HG03575 (cell line): ENCODE data around the gene HIVEP3.

Experiments used
- ATAC-seq: cut with Tn5 transposase; IDR thresholded peaks from one replicate; pipeline ENCODE4 v1.9.1; 2021; ENCODE audit not compliant: unreplicated experiment, insufficient number of reproducible peaks, low FRiP score; ENCODE audit errors: extremely low read depth

Gene HIVEP3

DNA sequence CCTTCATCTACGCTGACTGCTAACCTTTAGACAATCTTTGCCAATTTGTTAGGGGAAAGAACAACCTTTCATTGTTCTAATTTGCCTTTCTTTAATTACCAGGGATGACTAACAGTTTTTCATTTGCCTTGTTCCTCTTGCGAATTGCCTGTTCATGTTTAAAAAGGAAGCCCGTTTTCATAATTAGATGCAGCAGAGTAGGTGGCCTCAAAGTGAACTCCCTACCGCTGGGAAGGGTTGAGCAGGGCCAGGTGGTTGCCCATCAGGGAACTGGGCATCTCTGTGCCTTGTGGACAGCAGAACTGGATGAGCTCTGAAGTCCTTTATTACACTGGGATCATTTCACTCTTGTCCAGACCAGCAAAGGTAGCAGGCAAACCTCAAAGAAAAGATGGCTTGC lies 59.0 kb downstream of the HIVEP3 start:
- no peak for ATAC-seq

DNA sequence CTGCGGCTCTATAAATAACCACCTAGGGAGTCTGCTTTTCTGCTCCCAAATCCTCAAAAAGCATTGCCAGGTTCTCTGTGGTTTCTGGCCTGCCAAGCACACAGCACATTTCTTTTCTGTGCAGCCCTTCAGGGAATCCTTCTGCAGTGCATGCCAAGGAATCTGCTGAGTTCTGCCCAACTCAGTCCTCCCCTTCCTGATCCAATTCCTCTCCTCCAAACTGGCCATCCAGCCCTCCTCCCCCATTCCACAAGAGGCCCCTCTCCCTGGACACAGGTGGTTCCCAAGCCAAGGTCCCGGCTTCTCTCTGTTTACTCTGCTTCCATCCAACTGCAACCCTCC lies 61.8 kb downstream of the HIVEP3 start:
- ATAC-seq: no peak

DNA sequence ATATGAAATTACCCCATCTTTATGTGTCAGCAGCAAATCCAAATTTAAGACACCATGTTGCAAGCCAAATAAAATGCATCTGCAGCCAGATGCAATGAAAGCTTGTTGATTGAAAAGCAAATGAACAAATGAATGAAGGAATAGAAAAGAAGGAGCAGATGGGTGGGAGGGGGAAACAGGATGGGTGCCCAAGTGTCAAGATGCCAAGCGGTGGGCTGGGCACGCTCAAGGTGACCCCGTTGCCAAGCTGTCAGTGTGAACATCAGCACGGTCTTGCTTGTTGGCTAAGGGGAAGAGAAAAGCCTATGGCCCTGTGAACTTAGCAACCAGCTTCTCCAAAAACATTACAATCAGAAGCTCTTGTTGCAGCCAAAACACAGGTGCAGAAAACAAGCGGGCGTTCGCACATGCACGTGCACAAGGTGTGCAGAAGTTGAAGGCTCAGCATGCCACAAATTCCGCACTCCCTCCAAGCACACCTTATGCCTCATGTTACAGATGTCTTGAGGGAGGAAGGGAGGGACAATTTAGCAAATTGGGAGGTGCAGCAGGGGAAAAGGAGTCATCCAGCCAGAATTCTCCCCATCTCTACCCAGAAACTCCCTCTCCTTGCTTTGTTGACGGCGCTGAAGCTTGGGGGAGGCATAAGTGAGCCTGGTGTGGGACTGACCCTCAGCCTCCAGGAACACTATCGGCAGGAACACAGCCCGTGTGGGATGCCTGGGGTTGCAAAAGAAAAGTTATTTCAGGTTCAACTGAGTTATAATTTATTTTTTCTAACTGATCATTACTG lies 62.4 kb downstream of the HIVEP3 start:
- no peak for ATAC-seq

DNA sequence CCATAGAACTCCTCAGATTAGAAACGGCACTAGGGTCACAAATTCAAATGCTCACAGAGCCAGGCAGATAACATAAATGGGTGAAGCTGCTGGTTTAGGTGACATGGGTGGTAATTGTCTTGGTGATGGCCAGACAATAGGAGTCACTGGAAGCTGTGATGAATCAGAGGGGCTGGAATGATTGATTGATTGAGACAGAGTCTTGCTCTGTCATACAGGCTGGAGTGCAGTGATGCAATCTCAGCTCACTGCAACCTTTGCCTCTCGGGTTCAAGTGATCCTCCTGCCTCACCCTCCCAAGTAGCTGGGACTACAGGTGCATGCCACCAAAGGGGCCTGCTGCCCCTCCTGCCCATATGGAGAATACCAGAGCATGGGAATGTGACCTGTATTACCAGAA lies 63.0 kb downstream of the HIVEP3 start:
- ATAC-seq: no peak

DNA sequence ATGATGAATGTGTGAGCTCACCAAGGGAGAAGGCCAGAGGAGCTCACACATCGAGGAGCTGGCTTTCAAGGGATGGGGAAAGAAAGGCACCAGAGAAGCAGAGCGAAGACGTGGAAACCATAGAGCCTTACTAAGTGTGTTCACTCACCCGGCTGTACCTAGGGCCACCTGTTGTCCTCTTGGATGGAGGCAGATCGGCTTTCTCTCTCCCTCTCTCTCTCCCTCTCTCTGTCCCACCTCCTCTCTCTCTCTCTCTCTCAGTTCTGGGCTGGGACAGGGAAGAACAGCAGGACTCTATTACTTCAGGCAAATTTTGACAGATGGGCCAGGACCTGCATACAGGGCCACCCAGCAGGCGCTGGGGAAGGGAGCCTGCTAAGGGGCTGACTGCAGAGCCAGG lies 64.8 kb downstream of the HIVEP3 start:
- ATAC-seq: no peak

DNA sequence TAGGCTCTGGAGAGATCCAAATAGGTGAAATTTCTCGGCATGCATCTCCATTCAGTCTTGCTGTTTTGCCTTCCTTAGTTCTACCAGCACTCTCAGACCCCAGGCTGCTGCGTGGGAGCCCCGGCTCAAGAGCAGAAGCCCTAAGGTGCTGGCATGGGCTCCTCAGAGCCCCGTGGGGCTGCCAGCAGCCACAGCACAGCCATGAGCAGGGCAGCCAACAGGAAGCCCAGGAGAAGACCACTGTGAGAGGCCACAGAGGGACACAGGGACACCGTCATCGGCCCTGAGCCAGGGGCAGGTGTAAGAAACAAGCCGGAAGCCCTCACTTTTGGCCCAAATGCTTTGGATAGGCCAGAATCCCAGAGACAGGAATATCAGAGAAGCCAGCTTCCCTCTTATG lies 66.6 kb downstream of the HIVEP3 start:
- no peak for ATAC-seq

DNA sequence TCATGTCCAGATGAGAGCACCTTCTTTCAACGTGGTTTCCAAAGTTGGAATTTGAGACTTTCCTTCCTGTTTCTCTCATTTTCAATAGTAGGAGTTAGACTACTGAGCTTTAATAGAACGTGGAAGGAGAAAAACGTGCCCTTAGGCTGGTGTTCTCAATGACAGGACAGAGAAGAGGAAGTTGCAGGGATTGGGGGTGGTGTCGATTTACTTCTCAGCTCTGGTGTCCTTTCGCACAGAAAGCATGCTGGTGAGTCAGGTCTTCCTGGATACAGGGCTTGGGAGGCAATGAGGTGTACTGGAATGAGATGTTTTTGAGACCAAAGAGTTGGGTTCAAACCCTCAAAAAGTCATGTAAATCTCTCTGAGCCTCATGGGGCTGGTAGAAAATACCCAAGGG lies 67.1 kb downstream of the HIVEP3 start:
- no peak for ATAC-seq

DNA sequence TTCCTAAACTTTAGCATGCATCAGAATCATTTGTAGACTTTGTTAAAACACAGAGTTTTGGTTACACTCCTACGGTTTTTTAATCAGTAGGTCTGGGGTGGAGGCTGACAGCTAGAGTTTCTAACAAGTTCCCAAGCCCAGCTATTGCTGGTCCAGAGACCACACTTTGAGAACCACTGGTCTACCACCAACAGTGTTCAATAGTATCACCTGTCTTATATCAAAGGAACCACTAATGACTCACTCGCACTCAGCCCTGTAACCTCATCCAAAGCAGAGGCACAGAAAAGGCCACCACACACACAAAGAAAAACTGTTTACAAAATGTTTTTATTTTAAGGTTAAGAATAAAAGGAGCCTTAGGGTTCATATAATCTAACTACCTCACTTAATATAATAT lies 68.7 kb downstream of the HIVEP3 start:
- ATAC-seq: no peak

DNA sequence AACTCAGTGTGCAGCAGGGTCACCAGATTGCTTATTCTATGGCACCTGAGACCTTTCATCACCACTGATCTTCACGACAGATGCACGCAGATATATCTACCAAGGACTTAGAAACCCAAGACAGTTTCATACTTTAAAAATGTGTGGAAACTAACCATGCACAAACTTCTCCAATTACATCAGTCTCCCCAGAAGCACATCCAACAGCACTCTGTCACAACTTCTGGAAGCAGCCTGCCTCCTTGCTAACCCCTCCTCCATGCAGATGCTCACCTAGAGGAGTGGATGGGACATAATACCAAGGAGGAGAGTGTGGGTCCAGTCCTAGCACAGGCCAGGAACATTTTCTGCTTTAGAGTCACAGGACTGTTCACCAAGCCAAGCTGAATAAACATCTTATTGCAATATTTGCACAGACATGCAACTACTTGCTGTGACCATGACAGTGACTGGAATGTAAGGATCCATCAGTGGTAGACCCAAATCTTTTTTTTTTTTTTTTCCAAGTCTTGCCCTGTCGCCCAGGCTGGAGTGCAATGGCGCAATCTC lies 69.4 kb downstream of the HIVEP3 start:
- ATAC-seq: no peak

DNA sequence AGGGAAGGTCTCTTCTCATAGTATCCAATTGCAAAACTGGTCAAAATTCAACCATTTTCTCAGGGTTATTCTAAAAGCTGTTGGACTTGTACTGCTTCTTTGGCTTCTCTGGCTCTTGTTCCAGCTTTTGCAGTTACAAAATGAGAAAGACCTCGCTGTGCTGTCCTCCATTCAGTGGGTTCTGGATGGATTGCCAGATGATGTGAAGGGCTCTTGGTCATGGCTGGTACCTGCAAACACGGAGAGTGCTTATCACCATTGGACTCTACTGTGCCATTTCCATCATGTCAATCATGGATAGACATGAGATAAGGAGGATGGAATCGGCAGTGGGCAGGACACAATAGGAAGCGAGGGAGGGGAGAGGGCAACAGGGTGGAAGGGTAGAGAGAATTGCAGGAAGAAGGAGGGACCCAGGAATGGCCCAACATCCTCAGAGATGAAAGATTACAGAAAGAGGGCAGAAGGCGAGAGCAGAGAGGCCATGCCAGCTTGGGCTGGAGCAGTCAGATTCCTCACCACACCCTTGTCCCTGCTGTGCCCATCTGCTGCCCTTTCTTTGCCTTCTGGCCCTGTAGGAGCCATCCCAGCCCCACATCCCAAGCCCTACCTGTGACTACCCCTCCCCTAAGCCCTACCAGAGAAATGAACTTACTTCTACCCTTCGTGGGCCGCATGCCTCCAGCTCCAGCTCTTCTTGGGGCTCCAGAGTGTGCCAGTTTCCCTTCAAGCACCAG lies 70.3 kb downstream of the HIVEP3 start:
- no peak for ATAC-seq

DNA sequence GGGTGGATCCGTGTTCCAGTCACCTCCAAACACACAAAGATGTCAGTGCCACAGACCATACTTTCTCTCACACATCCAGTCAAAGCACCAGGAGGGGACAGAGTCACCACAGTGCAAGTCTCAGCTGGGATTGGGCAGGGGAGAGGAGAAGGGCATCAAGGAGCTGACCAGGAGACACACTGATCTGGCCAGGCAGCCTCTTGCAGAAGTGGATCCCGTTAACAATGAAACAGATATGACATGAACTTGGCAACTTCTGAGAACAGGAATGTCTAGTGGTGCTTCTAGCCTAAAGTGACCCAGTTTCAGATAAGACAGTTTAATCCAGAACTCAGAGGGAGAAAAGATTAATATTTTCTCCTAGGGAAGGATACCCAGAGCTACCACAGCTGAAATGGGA lies 71.0 kb downstream of the HIVEP3 start:
- ATAC-seq: no peak

DNA sequence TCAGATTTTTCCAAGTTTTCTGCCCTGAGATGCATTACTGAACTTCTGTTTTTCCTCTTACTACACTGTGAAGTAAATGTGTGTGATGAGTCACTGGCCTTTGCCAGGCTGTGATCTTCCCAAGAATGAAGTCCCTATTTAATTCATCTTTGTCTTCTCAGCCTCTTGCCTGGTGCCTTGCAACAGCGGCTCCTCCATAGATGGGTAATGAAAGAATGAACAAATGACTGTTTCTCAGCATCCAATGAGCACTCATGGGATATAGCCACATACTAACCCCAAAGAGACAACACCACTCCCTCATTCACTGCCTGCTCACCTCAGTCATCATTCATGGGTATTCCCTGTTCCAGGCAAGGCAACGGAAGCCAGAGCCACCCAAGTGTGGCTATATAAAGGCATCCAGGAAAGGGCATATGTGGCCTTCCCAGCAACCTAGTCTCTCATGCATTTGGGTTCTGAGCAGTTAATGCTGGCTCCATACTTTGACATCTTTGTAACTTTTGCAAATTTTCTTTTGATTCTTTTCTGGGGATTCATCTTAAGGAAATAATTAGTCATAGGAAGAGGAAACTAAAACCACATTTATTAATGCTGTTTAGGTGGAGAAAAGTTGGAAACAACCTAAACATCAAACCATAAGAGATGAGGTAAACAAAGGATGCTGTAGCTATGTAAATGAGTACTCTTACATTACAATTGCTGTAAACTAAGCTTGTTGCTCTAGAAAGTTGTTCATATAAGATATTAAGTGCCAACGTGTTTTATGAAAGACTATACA lies 71.9 kb downstream of the HIVEP3 start:
- ATAC-seq: no peak

DNA sequence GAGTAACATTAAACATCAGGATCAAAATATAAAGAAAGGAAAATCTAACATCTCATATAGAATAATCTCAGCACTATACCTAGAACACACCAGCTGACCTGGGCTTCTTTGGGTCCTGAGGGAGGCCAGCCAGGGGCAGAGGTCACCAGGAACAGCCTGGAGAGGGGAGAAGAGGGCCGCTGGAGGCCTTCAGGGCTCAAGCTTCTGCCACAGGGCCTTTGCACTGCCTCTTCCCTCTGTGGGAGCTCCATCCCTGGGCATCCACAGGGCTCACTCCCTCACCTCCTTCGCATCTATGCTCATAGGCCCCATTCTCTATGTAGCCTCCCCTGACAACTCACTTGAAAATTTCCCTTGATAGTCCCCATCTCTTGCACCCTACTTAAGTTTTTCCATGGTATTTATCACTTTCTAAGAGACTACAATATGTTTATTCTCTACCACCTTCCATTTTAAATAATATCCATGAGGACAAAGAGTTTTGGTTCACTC lies 73.9 kb downstream of the HIVEP3 start:
- ATAC-seq: no peak

DNA sequence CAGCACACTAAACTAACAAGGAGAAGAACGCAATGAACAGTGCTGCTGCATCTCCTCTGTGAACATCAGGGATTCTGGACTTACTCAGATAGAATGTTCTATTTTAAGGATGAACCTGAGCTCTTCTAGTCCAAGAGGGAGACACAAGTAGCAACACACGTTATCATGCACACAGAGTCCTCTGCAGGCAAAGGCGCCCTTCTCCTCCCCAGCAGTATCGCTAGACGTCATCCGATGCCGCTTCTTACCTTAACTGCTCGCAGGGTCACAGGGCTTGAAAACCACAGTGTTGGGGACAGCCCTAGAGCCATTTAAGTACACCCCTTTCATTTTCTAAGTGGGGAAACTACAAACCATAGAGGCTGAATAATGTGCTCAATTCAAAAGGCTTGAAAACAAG lies 74.5 kb downstream of the HIVEP3 start:
- ATAC-seq: no peak

DNA sequence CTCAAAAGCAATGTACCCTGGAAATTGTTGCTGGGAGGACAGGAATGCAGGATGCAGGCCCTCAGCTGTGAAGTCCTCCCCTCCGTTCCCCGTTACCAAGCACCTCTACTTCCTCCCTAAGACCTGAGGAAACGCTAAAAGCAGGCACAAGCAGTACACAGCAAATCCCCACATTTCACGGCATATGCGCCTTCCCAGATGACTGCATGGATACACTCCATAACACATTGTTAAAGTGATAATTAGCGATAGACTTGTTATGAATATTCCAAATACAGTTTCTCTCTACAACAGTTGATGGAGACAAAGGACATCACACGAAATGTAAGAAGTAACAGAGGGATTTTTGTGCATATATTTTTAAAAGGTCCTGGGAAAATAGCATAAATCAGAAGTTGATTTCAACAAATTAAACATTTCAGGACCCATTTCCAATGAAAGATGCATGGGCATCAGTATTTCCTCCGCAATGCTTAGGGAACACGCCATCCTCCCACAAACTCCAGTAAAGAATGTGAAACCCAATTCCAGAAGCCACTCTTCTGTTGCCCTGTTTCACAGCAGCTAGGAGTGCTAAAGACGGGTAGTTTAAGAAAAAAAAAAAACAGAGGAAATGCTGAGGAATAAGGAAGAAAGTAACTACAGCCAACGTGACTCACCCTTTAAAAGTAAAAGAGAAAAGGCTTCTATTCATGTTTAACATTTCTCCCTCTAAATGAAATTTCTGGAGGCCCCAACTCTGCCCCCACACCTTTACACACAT lies 75.5 kb downstream of the HIVEP3 start:
- no peak for ATAC-seq

DNA sequence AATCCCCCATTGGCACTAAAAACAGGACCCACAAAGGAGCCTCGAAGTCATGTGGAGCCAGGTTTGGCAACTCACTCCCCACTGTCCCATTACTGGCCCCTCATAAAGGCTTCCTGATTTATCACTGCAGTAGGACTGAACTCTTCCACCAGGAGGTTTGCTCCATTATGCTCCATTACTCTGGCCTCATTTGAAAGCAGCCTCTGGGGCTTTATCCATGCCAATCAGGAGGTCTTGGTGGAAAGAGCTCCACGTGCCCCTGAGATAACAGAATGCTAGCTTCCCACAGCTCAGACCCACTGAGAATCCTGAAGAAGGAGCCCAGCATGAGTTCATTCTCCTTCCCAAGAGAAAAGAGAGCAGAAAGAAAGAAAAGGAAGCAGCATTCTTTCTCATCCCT lies 76.4 kb downstream of the HIVEP3 start:
- no peak for ATAC-seq

DNA sequence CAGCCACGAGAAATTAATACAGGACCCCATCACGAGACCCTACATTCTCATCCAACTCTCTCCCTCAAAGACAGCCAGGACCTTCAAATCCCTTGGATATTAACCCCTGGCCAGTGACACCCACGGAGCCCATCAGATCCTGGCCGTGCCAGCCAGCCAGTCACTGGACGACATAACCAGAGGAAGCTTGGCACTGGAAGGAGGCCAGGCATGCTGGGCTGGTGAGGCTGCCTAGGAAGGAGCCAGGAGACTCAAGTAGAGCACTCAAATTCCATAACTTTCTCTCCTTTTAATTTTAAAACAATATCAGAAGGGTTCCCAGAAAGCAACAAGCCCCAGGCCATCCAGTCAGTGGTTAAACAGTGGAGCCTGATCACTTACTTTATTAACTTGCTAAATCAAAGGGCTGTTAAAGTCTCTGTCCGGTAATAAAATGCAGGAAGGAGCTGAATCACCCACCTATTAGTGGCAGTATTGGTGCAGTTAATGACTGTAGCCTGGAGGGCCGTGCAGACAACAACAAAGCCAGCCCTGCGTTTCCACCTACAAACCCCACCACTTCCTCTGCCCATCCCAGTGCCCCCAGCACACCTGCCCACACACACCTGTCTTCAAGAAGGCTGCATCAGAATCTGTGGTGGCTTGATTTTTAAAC lies 78.0 kb downstream of the HIVEP3 start:
- ATAC-seq: no peak

DNA sequence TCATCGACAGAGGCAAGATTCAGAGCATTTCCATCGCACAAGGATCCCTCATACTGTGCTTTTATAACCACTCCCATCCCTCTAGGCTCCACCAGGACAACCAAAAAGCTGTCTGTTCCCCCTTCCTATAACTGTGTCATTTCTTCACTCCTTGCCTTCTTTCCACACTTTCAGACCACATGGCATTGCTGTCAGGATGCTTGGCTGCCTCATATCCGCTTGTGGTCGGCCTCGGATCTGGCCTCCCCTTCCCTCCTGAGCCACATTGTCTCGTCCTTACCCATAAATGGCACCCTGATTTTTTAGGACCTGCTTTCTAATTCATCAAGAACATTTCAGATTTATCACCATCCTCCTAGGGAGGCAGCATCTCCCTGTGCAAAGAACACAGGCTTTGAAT lies 80.5 kb downstream of the HIVEP3 start:
- ATAC-seq: no peak
